Measurements from ENCODE around the gene GPC6.

DNA sequence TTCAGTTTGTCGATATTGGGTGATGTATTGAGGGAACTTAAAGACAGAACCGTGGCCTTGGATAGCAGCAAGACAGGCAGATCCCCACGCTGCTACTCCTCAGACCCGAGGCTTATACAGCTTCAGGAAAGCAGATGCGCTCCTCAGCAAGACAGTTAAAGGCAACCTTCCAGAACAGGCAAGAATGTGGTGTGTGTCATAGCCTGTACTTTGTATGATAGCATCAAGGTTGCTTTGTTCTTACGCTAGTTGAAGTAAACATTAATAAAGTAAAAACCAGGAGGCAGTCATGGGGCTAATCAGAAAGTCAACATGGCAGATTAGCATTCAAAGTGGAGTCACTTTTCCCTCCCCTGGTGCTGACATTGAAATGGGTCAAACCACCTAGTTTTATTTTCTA, 779.7 kb downstream of the GPC6 start:
- TF ChIP-seq EZH2 (IDR thresholded peaks at IDR 0.05; ENCODE audit: borderline replicate concordance, insufficient read depth, low read depth, low read length, poor library complexity, severe bottlenecking): no peak
- TF ChIP-seq, protein P1, sequence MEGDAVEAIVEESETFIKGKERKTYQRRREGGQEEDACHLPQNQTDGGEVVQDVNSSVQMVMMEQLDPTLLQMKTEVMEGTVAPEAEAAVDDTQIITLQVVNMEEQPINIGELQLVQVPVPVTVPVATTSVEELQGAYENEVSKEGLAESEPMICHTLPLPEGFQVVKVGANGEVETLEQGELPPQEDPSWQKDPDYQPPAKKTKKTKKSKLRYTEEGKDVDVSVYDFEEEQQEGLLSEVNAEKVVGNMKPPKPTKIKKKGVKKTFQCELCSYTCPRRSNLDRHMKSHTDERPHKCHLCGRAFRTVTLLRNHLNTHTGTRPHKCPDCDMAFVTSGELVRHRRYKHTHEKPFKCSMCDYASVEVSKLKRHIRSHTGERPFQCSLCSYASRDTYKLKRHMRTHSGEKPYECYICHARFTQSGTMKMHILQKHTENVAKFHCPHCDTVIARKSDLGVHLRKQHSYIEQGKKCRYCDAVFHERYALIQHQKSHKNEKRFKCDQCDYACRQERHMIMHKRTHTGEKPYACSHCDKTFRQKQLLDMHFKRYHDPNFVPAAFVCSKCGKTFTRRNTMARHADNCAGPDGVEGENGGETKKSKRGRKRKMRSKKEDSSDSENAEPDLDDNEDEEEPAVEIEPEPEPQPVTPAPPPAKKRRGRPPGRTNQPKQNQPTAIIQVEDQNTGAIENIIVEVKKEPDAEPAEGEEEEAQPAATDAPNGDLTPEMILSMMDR (IDR thresholded peaks at IDR 0.05): no peak

All from B cell (primary cell).